Measurements from ENCODE around the gene ZNF579. TPM values are rescaled to one million over a fixed set of nuclear protein-coding genes. Genes with fewer than 3 reads are reported as not detected.

The ZNF579 gene
- total and polyA plus RNA-seq, 2 of the 13 experiments (the other 11 are each of a cell fraction or from before 2014, with no cell fraction given), result 2.1 to 2.9 TPM

- no peak for TF ChIP-seq JUNB (CRISPR knock-in tag; IDR thresholded peaks at IDR 0.05; ENCODE audit: borderline replicate concordance)
- no peak for TF ChIP-seq ZNF451 (CRISPR knock-in tag; IDR thresholded peaks at IDR 0.05)
- peak; percentile 69 for TF ChIP-seq ZNF263 (CRISPR knock-in tag; IDR thresholded peaks at IDR 0.05)
- no peak for TF ChIP-seq MZF1 (CRISPR knock-in tag; IDR thresholded peaks at IDR 0.05; ENCODE audit: borderline replicate concordance)
- peak; percentile 79; the same call in 1 of the 2 replicates for TF ChIP-seq YEATS4 (CRISPR knock-in tag; IDR thresholded peaks at IDR 0.05; ENCODE audit: borderline replicate concordance)
- no peak for TF ChIP-seq JDP2 (CRISPR knock-in tag; IDR thresholded peaks at IDR 0.05; ENCODE audit: borderline replicate concordance)
- peak; percentile 41; the same call in 1 of the 2 replicates for TF ChIP-seq ZKSCAN1 (IDR thresholded peaks at IDR 0.05; ENCODE audit: low read length)
- no peak for TF ChIP-seq ZNF44 (CRISPR knock-in tag; IDR thresholded peaks at IDR 0.05)
- peak; percentile 89 for TF ChIP-seq CBX1 (IDR thresholded peaks at IDR 0.05; ENCODE audit: low read depth)
- TF ChIP-seq ZHX1 (CRISPR knock-in tag; IDR thresholded peaks at IDR 0.05; ENCODE audit: low read depth), result no peak
- TF ChIP-seq ZSCAN29 (CRISPR knock-in tag; conservative IDR thresholded peaks at IDR 0.05), result no peak
- TF ChIP-seq FOXJ3 (CRISPR knock-in tag; IDR thresholded peaks at IDR 0.05; ENCODE audit: borderline replicate concordance), result no peak
- TF ChIP-seq ZNF546 (CRISPR knock-in tag; conservative IDR thresholded peaks at IDR 0.05), result peak; percentile 4; the same call in 1 of the 2 replicates
- no peak for TF ChIP-seq MAF1 (CRISPR knock-in tag; IDR thresholded peaks at IDR 0.05; ENCODE audit: borderline replicate concordance)
- no peak for TF ChIP-seq ZNF337 (CRISPR knock-in tag; IDR thresholded peaks at IDR 0.05; ENCODE audit: borderline replicate concordance, low read depth)
- TF ChIP-seq ZNF776 (CRISPR knock-in tag; IDR thresholded peaks at IDR 0.05), result no peak
- 0 out of 2 replicates have a peak, but pooled peaks have one; percentile 15 for TF ChIP-seq KLF12 (CRISPR knock-in tag; IDR thresholded peaks at IDR 0.05; ENCODE audit: borderline replicate concordance)
- TF ChIP-seq TAF15 (IDR thresholded peaks at IDR 0.05; ENCODE audit: low read depth, low read length, poor library complexity, severe bottlenecking), result no peak
- TF ChIP-seq SOX5 (CRISPR knock-in tag; IDR thresholded peaks at IDR 0.05; ENCODE audit: borderline replicate concordance), result peak; percentile 11; the same call in 1 of the 2 replicates
- no peak for TF ChIP-seq RARG (CRISPR knock-in tag; IDR thresholded peaks at IDR 0.05; ENCODE audit: low read depth)
- TF ChIP-seq ZNF749 (CRISPR knock-in tag; IDR thresholded peaks at IDR 0.05; ENCODE audit: borderline replicate concordance), result no peak
- TF ChIP-seq ZNF609 (CRISPR knock-in tag; IDR thresholded peaks at IDR 0.05; ENCODE audit: borderline replicate concordance), result 0 out of 2 replicates have a peak, but pooled peaks have one; percentile 44
- peak; percentile 94 for TF ChIP-seq KAT8 (CRISPR knock-in tag; IDR thresholded peaks at IDR 0.05)
These were observed at the start of gene ZNF579 (continued) for GRCh38 chr19:55580628-55581144.
